Hematopoietic multipotent progenitor cell treated with erythropoietin and hydrocortisone succinate and interleukin-3 and kit ligand, for 6 days (in vitro differentiated cells): Measurements from ENCODE around the gene IER5L.

Experiments used
- DNase-seq: peaks from one replicate; pipeline ENCODE4 v3.0.0-alpha.2; 2015

Gene IER5L

GRCh38 chr9:129177791-129178567 is at the start of gene IER5L:
Gene IER5L, minus strand, starts transcription at chr9:129178261. Its CDS starts 209 bp downstream, at chr9:129178052.
- DNase-seq = peak; percentile 97

GRCh38 chr9:129227843-129228189 is 49.8 kb upstream of the IER5L start:
- no peak for DNase-seq

DNA sequence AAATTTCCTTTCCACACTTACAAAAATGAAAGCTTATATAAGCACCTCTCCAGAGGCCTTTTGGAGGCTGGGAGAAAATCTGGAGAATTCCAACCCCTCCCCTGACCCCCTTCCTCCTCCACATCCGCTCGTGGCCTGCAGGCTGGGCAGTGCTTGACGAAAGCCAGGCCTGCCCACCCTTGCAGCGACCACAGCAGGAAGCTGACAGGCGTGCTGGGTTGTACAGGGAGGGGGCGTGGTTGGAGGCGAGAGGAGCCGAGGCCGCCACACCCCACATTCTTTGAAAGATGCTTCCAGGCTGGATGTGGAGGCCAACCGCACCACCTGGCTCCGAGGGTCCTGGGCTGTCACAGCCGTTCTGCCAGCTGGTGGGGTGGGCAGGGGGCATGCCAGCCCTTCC is 47.8 kb upstream of the IER5L start:
- peak; percentile 55 for DNase-seq

DNA sequence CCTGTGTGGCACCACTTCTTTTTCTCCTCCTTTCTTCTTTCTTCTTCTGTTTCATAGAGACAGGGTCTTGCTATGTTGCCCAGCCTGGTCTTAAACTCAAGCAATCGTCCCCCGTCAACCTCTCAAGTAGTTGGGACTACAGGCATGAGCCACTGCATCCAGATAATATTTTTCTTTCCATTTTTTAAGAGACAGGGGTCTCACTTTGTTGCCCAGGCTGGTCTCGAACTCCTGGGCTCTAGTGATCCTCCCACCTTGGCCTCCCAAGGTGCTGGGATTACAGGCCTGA is 47.4 kb upstream of the IER5L start:
- no peak for DNase-seq

DNA sequence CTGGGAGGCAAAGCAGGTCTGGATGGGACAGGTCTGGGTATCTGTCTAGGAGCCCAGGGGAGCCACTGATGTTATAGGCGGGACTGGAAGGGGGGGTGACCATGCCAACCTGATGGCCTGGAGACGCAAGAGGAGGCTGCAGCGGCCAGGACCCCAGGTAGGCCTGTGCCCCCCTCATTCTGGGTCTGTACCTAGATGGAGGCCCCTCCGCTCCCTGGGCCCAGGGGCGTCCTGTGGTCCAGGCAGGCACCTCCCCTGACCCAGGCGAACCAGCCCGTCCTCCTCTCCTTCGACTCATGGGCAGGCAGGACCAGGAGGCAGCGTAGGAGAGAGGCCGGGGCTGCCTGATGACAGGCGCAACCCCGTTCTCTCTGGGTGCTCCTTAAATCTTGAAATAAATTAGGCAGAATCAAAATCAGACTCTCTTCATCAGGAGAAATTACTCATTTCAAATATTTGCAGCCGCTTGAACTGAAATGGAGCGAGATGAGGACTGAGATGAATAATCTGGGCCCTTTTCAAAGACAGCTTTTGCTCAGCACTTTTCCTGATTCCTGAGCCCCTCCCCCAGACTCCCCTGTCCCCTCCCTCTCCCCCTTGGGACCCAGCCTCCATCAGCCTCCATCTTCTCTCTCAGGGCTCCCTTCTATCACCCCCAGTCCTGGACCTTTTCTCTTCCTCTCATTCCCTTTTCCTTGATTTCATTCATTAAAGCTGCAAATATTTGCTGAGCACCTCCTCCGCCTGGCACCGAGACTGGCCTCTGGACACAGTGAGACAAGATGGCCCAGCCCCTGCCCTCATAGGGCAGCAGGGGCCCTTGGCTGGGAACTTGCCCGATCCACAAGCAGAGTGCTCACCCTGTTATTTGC is 46.8 kb upstream of the IER5L start:
- no peak for DNase-seq

- DNase-seq = no peak
These were observed 45.6 kb upstream of the IER5L start for GRCh38 chr9:129223551-129224208.

GRCh38 chr9:129222819-129223218 is 44.8 kb upstream of the IER5L start:
- no peak for DNase-seq

DNA sequence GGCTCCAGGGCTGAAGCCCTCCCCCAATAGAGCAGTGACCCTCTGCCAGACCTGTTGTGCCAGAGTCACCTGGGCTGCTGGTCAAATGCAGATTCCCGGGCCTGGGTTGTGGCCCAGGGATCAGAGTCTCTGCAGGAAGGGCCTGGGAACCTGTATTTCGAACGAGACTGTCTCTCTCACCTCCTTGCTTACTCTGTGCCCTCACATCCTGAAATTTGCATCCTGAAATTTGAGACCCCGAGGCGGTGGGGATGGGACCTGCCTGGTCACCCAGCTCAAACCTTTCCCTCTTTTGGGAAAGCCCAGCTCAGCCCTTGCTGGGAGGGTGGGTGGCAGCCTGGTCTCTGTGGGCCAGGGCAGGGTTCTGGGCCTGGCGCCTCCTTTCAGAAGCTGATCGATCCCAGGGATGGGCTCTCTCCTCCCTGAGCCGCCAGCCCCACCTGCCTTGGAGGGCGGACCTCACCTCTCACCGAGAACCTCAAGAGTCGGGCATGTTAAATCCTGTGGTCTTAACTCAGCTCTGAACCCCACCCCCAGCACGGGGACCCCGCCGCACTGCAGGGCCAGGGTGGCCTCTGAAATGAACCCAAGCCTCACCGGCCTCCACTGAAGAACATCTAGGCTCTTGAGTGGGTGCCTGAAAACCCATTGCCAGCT is 44.0 kb upstream of the IER5L start:
- no peak for DNase-seq

DNA sequence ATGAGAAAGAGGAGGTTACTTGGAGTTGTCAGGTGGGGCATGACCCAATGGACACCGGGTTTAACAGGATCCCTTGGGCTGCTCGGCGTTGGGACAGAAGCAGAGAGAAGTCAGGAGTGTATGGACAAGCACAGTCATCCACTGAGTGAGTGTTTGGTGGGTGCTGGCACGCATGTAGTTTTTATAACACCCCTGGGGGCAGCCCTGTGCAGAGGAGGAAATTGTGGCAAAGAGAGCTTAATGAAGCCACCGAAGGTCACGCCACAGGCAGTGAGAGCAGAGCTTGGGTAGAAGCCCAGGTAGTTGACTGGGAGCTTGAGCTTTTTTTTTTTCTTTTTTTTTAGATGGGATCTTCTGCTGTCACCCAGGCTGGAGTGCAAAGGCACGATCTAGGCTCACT is 43.2 kb upstream of the IER5L start:
- DNase-seq = peak; percentile 20

DNA sequence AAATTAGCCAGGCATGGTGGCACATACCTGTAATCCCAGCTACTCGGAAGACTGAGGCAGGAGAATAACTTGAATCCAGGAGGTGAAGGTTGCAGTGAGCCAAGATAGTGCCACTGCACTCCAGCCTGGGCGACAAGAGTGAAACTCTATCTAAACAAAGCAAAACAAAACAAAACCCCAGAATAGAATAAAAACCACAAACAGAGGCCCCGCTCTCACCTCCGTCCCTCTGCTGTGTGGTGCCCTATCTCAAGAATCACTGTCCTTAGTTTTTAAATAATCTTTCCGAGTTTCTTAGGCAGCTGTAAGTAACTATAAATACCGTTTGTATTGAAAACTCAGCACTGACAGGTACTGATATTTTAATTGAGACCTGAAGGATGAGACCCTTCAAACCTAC is 42.7 kb upstream of the IER5L start:
- DNase-seq = no peak

DNA sequence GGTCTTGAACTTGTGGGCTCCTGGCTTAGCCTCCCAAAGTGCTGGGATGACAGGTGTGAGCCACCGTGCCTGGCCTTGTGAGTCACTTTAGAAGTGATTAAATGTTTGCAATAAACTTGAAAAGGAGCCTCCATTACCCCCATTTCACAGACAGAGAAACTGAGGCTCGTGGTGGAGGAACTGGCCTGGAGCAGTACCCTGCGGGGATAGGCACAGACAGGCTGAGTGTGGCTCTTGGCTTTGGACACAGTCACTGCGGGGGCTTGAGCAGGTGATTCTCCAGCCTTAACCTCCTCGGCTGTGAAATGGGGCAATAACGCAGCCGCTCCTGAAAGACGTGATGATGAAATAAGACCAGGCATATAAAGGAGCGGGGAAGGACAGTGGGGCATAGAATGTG is 40.9 kb upstream of the IER5L start:
- DNase-seq = no peak

DNA sequence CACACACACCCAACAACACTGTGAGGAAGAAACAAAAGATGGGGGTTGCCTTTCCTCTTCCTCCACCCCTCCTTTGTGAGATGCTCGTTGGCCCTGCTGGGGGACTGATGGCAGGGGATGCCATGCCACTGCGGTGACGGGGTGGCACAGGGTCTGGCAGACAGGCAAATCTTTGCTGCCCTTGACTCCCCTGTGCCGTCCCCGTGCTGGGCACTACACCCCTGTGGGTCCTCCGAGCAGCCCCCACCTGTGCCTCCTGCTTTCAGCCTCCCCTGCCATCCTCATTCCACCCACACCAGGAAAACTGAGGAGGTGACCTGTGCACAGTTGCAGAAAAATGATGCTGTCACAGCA is 40.2 kb upstream of the IER5L start:
- no peak for DNase-seq

- DNase-seq = no peak
These were observed 35.5 kb upstream of the IER5L start for GRCh38 chr9:129213551-129213950.

GRCh38 chr9:129211686-129212085 is 33.6 kb upstream of the IER5L start:
- no peak for DNase-seq

- no peak for DNase-seq
These were observed 32.1 kb upstream of the IER5L start for GRCh38 chr9:129210125-129210524.

- no peak for DNase-seq
These were observed 31.5 kb upstream of the IER5L start for GRCh38 chr9:129209580-129209979.

DNA sequence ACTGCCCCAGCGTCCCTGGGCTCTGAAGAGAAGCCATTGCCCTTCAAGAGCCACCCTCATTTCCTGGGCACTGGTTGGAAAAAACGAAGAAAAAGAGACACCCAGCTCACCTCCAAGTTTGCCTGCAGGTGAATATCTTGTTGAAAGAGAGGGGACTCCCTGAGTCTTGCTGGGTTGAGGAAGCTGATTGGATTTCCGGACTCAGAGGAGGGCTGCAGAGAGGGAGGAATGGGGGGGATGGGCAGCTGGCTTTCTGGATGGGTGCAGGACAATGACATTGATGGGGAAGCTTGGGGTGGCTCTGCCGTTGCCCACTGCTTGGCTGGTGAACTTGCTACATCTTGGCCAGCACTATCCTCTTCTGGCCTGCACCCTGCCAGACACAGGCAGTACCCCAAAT is 31.0 kb upstream of the IER5L start:
- DNase-seq = no peak

GRCh38 chr9:129208207-129209032 is 30.4 kb upstream of the IER5L start:
- DNase-seq = peak; percentile 13

GRCh38 chr9:129206905-129207304 is 28.8 kb upstream of the IER5L start:
- DNase-seq = no peak

GRCh38 chr9:129206401-129206800 is 28.3 kb upstream of the IER5L start:
- DNase-seq = no peak

DNA sequence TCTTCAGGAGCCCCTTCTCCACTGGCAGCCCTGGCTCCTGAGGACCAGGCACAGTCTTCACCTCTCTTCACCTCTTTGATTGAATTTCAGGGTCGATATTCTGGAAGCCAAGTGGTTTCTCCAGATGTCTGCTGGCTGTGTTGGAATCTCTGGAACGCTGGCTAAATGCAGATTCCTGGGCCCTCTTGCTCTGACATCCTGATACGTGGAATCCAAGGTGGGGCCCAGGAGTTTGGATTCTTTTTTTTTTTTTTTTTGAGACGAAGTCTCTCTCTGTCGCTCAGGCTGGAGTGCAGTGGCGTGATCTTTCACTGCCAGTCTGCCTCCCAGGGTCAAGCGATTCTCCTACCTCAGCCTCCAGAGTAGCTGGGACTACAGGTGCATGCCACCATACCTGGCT is 26.8 kb upstream of the IER5L start:
- no peak for DNase-seq

DNA sequence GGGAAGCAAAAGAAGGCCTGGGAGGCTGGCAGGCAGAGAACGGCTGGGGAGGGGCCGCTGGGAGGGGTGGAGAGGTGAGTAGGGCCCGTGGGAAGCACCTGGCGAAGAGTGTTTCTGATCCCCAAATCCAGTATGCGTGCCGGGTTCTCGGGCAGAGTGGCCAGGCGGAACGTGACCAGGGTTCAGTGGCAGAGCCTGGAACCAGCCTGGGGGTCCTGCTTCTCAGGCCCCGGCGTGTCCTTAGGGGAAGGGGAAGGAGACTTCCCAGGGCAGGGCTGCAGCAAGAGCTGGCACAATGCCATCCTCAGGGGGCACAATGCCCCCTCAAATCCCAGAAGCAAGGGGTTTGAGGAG is 25.5 kb upstream of the IER5L start:
- DNase-seq = no peak
